Progenitor cell of endocrine pancreas (in vitro differentiated cells): ENCODE measurements around the gene SPEN. TPM values are rescaled to one million over a fixed set of nuclear protein-coding genes. Genes with fewer than 3 reads are reported as not detected.

Source experiments
- DNase-seq: peaks from one replicate; pipeline ENCODE4 v3.0.0; 2021; ENCODE audit warnings: low spot score; ENCODE audit not compliant: unreplicated experiment
- H3K27ac Mint-ChIP-seq: 2 replicates; pipeline ENCODE4 v1.8.0; 2021; ENCODE audit warnings: mild to moderate bottlenecking, moderate library complexity, mixed read lengths
- H3K27me3 Mint-ChIP-seq: 2 replicates; pipeline ENCODE4 v1.8.0; 2021; ENCODE audit warnings: mixed read lengths
- H3K36me3 Mint-ChIP-seq: 2 replicates; pipeline ENCODE4 v1.8.0; 2022; ENCODE audit warnings: mixed read lengths; ENCODE audit not compliant: insufficient read depth
- H3K4me1 Mint-ChIP-seq: 2 replicates; pipeline ENCODE4 v1.8.0; 2021; ENCODE audit warnings: low read depth, mixed read lengths
- H3K4me3 Mint-ChIP-seq: 2 replicates; pipeline ENCODE4 v1.8.0; 2021; ENCODE audit warnings: low read depth, mild to moderate bottlenecking, moderate library complexity, mixed read lengths
- H3K9me3 Mint-ChIP-seq: 2 replicates; pipeline ENCODE4 v1.8.0; 2021; ENCODE audit warnings: low read depth, mixed read lengths
- total RNA-seq: library from RNA; stranded (reverse); gene quantifications from 2 replicates; pipeline ENCODE4 v1.2.1, GENCODE V29; 2021
- TF ChIP-seq, protein P1 (sequence below): fragments of 200-600 bp; sonication (generic); IDR thresholded peaks from one replicate; pipeline ENCODE4 v1.5.0; 2021; ENCODE audit warnings: antibody characterized with exemption, mild to moderate bottlenecking; ENCODE audit not compliant: unreplicated experiment

SPEN gene
- total RNA-seq, 1 donor from 2014 or later: 55.8 TPM

DNA sequence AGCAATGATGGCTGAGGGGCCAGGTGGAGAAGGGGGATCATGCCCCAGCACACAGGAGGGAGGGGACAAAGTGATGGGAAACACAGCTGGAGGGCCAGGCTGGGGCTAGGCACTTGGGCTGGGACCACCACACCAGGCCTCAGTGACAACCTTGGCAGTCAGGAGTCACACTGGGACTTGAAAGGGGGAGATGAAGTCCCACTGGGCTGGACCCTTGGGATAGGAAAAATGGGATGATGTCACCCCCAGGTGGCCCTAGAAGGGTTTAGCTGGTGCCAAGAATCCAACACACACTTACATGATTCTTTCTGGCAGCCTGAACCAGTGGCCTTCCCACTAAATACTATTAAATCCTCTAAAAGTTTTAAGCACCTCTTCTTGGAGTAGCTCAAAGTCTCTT, 111.3 kb downstream of the SPEN start:
- peaks cover 17% of the 10 kb centered on the region for H3K4me1 Mint-ChIP-seq

DNA sequence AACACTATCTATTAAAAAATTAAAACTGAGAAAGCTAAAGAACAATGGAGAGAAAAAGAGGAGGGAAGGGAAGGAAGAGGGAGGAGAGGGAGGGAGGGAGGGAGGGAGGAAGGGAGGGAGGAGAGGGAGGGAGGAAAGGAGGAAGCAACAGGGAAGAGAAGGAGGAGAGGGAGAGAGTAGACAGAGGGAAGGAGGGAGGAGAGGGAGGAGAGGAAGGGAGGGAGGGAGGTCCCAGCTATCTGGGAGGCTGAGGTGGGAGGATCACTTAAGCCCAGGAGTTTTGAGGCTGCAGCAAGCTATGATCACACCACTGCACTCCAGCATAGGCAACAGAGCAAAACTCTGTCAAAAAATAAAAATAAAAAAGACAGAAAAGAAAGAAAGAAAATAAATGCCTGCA, 111.9 kb downstream of the SPEN start:
- H3K4me1 Mint-ChIP-seq: peaks cover 17% of the 10 kb centered on the region

More for the DNA sequence above, 111.3 kb downstream of the SPEN start:
- TF ChIP-seq, protein P1, sequence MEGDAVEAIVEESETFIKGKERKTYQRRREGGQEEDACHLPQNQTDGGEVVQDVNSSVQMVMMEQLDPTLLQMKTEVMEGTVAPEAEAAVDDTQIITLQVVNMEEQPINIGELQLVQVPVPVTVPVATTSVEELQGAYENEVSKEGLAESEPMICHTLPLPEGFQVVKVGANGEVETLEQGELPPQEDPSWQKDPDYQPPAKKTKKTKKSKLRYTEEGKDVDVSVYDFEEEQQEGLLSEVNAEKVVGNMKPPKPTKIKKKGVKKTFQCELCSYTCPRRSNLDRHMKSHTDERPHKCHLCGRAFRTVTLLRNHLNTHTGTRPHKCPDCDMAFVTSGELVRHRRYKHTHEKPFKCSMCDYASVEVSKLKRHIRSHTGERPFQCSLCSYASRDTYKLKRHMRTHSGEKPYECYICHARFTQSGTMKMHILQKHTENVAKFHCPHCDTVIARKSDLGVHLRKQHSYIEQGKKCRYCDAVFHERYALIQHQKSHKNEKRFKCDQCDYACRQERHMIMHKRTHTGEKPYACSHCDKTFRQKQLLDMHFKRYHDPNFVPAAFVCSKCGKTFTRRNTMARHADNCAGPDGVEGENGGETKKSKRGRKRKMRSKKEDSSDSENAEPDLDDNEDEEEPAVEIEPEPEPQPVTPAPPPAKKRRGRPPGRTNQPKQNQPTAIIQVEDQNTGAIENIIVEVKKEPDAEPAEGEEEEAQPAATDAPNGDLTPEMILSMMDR: no peak
- H3K9me3 Mint-ChIP-seq: no peaks in the 10 kb centered on the region
- DNase-seq: no peak
- peaks cover 3% of the 10 kb centered on the region for H3K36me3 Mint-ChIP-seq
- H3K27me3 Mint-ChIP-seq: no peaks in the 10 kb centered on the region
- no peak overlapping the region for H3K4me3 Mint-ChIP-seq
- H3K27ac Mint-ChIP-seq: no peak overlapping the region

DNA sequence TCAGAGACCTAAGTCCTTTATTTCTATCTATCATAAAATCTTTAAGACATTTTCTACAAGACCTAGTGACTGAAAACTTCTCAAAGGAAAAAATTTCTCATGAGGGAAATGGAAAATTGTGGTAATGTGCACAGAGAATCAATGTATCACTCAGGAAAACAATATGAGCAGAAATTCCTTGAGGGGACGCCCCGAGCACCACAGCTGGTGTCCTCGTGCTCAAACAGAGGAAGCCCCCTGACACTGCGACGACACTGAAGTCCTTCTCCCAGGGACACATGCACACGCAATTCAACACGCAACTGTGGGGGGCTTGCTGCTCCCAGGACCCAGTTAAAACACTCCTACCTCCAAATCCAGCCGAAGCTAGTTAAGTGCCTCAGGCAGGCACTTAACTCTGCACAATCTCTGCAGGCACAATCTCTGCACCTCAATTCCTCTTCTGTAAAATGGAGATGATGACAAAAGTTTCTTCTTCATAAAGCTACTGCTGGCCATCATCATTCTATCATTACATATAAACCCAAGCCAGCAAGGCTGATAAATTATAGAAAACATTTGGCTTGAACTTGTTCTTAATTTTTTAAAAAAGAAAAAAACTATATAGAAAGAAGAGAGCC, 112.4 kb downstream of the SPEN start:
- Mint-ChIP-seq H3K27ac (no peak overlapping the region), H3K4me3 (no peak overlapping the region), H3K4me1 (peaks cover 17% of the 10 kb centered on the region), H3K9me3 (no peaks in the 10 kb centered on the region), H3K27me3 (no peaks in the 10 kb centered on the region), H3K36me3 (peaks cover 3% of the 10 kb centered on the region)
- DNase-seq: no peak
- TF ChIP-seq, protein P1: no peak

More for the DNA sequence above, 111.9 kb downstream of the SPEN start:
- TF ChIP-seq, protein P1: no peak
- Mint-ChIP-seq H3K4me3 (no peak overlapping the region), H3K27ac (no peak overlapping the region), H3K9me3 (no peaks in the 10 kb centered on the region), H3K27me3 (no peaks in the 10 kb centered on the region), H3K36me3 (peaks cover 3% of the 10 kb centered on the region)
- no peak for DNase-seq

DNA sequence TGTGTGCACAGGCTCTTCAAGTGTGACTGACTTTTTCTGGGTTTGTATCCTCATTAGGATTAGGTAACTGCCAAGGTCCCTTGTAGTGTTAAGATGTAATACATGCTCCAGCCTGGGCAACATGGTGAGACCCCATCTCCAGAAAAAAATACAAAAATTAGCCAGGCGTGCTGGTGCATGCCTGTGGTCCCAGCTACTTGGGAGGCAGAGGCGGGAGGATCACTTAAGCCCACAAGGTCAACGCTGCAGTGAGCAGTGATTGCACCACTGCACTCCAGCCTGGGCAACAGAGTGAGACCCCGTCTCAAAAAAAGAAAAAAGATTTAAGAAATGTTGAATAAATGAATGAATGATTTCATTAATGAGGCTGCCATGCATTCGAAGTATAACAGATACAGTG, 113.3 kb downstream of the SPEN start:
- DNase-seq: no peak
- TF ChIP-seq, protein P1: no peak
- peaks cover 6% of the 10 kb centered on the region for H3K36me3 Mint-ChIP-seq
- no peak overlapping the region for H3K27ac Mint-ChIP-seq
- H3K9me3 Mint-ChIP-seq: no peaks in the 10 kb centered on the region
- no peaks in the 10 kb centered on the region for H3K27me3 Mint-ChIP-seq
- H3K4me3 Mint-ChIP-seq: no peak overlapping the region
- H3K4me1 Mint-ChIP-seq: peaks cover 17% of the 10 kb centered on the region

DNA sequence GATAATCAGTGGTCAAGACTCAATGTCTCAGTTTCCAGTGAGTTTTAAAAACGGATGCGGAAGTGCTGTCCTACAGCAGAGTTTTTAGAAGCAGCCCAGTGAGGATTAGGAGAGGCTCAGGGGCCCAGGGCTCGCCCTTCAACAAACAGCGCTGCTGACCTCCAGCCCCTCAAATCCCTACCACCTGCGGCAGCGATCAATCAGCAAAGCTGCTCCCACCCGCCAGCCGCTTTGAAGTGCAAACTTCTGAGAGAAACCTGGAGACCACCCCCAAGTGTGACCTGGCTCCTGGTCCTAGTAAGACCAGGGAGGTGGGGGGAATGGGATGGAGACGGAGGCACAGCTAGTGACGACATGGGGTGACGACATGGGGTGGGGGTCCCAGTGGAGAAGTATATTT, 114.0 kb downstream of the SPEN start:
- DNase-seq: no peak
- H3K27ac Mint-ChIP-seq: peak overlapping the region; percentile 76
- no peaks in the 10 kb centered on the region for H3K27me3 Mint-ChIP-seq
- TF ChIP-seq, protein P1: no peak
- no peaks in the 10 kb centered on the region for H3K9me3 Mint-ChIP-seq
- H3K4me3 Mint-ChIP-seq: no peak overlapping the region
- peaks cover 17% of the 10 kb centered on the region for H3K4me1 Mint-ChIP-seq
- peaks cover 6% of the 10 kb centered on the region for H3K36me3 Mint-ChIP-seq
